HG02870 (cell line): ENCODE results near the gene CDC25B.

Experiments
- ATAC-seq: cut with Tn5 transposase; IDR thresholded peaks from one replicate; pipeline ENCODE4 v1.9.1; 2021; ENCODE audit warnings: mild to moderate bottlenecking, moderate library complexity; ENCODE audit not compliant: unreplicated experiment

The CDC25B gene

GRCh38 chr20:3763671-3764601 is 32.2 kb upstream of the CDC25B start:
- ATAC-seq = no peak

GRCh38 chr20:3764659-3765058 is 31.5 kb upstream of the CDC25B start:
- ATAC-seq = no peak

- ATAC-seq = no peak
Measured at GRCh38 chr20:3765171-3765882, 30.8 kb upstream of the CDC25B start.

- no peak for ATAC-seq
Measured at GRCh38 chr20:3766422-3767109, 29.5 kb upstream of the CDC25B start.

GRCh38 chr20:3767110-3767426 is 29.0 kb upstream of the CDC25B start:
- ATAC-seq = no peak

GRCh38 chr20:3767427-3768341 is 28.4 kb upstream of the CDC25B start, which contains the start of gene ADISSP:
Gene ADISSP, minus strand, starts transcription at chr20:3767753. Its CDS starts 7,653 bp downstream, at chr20:3760100.
- ATAC-seq = peak; percentile 85

- peak; percentile 30 for ATAC-seq
Measured at GRCh38 chr20:3768342-3769130, 27.6 kb upstream of the CDC25B start.

GRCh38 chr20:3771552-3772058 is 24.5 kb upstream of the CDC25B start:
- no peak for ATAC-seq

- no peak for ATAC-seq
Measured at GRCh38 chr20:3775457-3776108, 20.5 kb upstream of the CDC25B start.

GRCh38 chr20:3777381-3777715 is 18.8 kb upstream of the CDC25B start:
- ATAC-seq = no peak

- ATAC-seq = no peak
Measured at GRCh38 chr20:3777716-3778629, 18.1 kb upstream of the CDC25B start.

GRCh38 chr20:3778976-3779375 is 17.1 kb upstream of the CDC25B start:
- ATAC-seq = no peak

GRCh38 chr20:3781153-3781910 is 14.8 kb upstream of the CDC25B start, which contains the start of gene SPEF1:
Gene SPEF1, minus strand, starts transcription at chr20:3781448. Its CDS starts 161 bp downstream, at chr20:3781287.
- ATAC-seq = no peak

GRCh38 chr20:3782597-3782996 is 13.5 kb upstream of the CDC25B start:
- no peak for ATAC-seq

- no peak for ATAC-seq
Measured at GRCh38 chr20:3783068-3783489, 13.0 kb upstream of the CDC25B start.

GRCh38 chr20:3783511-3784195 is 12.5 kb upstream of the CDC25B start:
- no peak for ATAC-seq
